HG03095 (cell line): Measurements from ENCODE around the gene THSD4.
"Not testable (repeated sequence)": the region's sequence is repeated elsewhere in the genome, so short reads cannot be mapped to it uniquely, and the experiment has no call there.

Source experiments
- ATAC-seq: cut with Tn5 transposase; IDR thresholded peaks from one replicate; pipeline ENCODE4 v1.9.1; 2021; ENCODE audit warnings: moderate library complexity; ENCODE audit not compliant: unreplicated experiment

The THSD4 gene

GRCh38 chr15:71143373-71144310 is 28.4 kb downstream of the THSD4 start:
- no peak for ATAC-seq

- ATAC-seq = no peak
Observed at GRCh38 chr15:71145648-71146047, 30.4 kb downstream of the THSD4 start.

GRCh38 chr15:71146580-71146982 is 31.3 kb downstream of the THSD4 start:
- no peak for ATAC-seq

GRCh38 chr15:71148048-71148447 is 32.8 kb downstream of the THSD4 start:
- ATAC-seq = no peak

- ATAC-seq = no peak
Observed at GRCh38 chr15:71149646-71150557, 34.6 kb downstream of the THSD4 start.

- ATAC-seq = no peak
Observed at GRCh38 chr15:71151081-71151480, 35.8 kb downstream of the THSD4 start.

GRCh38 chr15:71152542-71152941 is 37.3 kb downstream of the THSD4 start:
- ATAC-seq = no peak

- no peak for ATAC-seq
Observed at GRCh38 chr15:71153823-71154524, 38.7 kb downstream of the THSD4 start.

- ATAC-seq = no peak
Observed at GRCh38 chr15:71154607-71155200, 39.4 kb downstream of the THSD4 start.

GRCh38 chr15:71155534-71155933 is 40.3 kb downstream of the THSD4 start:
- no peak for ATAC-seq

GRCh38 chr15:71160976-71161375 is 45.7 kb downstream of the THSD4 start:
- no peak for ATAC-seq

- ATAC-seq = no peak
Observed at GRCh38 chr15:71162309-71162708, 47.0 kb downstream of the THSD4 start.

GRCh38 chr15:71164606-71165005 is 49.3 kb downstream of the THSD4 start:
- not testable (repeated sequence) for ATAC-seq

- ATAC-seq = no peak
Observed at GRCh38 chr15:71167445-71168165, 52.3 kb downstream of the THSD4 start.

- no peak for ATAC-seq
Observed at GRCh38 chr15:71168166-71168834, 53.0 kb downstream of the THSD4 start.

GRCh38 chr15:71170163-71170562 is 54.9 kb downstream of the THSD4 start:
- no peak for ATAC-seq

- no peak for ATAC-seq
Observed at GRCh38 chr15:71171195-71171594, 55.9 kb downstream of the THSD4 start.

GRCh38 chr15:71174360-71174759 is 59.1 kb downstream of the THSD4 start:
- not testable (repeated sequence) for ATAC-seq
